Immature natural killer cell (primary cell): ENCODE results near the gene TMCC3. TPM values are rescaled to one million over a fixed set of nuclear protein-coding genes. Genes with fewer than 3 reads are reported as not detected.
"Not testable (repeated sequence)": the region's sequence is repeated elsewhere in the genome, so short reads cannot be mapped to it uniquely, and the experiment has no call there.

ENCODE experiments used
- DNase-seq, 3 donors: peaks; one replicate each; pipeline ENCODE4 v3.0.0; 2022; ENCODE audit warnings: mixed read lengths in 1 of 3
- H3K27ac Mint-ChIP-seq, 6 donors: one replicate each; pipeline ENCODE4 v1.8.0; 2020; ENCODE audit warnings: mixed read lengths in 6 of 6, mild to moderate bottlenecking in 5 of 6, inconsistent platforms in 4 of 6, moderate library complexity in 3 of 6
- H3K27me3 Mint-ChIP-seq, 3 donors: one replicate each; pipeline ENCODE4 v1.8.0; 2020 to 2021; ENCODE audit warnings: low read depth in 3 of 3, mild to moderate bottlenecking in 3 of 3, mixed read lengths in 3 of 3, moderate library complexity in 3 of 3, inconsistent platforms in 1 of 3
- H3K36me3 Mint-ChIP-seq, 3 donors: one replicate each; pipeline ENCODE4 v1.8.0; 2020; ENCODE audit warnings: mixed read lengths in 3 of 3, inconsistent platforms in 2 of 3, mild to moderate bottlenecking in 2 of 3
- H3K4me1 Mint-ChIP-seq, 2 donors: one replicate each; pipeline ENCODE4 v1.8.0; 2020; ENCODE audit warnings: inconsistent platforms in 2 of 2, mild to moderate bottlenecking in 2 of 2, mixed read lengths in 2 of 2, moderate library complexity in 1 of 2
- H3K4me3 Mint-ChIP-seq, 5 donors: one replicate each; pipeline ENCODE4 v1.8.0; 2020; ENCODE audit warnings: mild to moderate bottlenecking in 5 of 5, mixed read lengths in 5 of 5, inconsistent platforms in 3 of 5, moderate library complexity in 3 of 5
- H3K9me3 Mint-ChIP-seq, 6 donors: one replicate each; pipeline ENCODE4 v1.8.0; 2020; ENCODE audit warnings: mild to moderate bottlenecking in 6 of 6, mixed read lengths in 6 of 6, inconsistent platforms in 4 of 6, moderate library complexity in 3 of 6
- polyA plus RNA-seq, 3 donors: library from polyadenylated mRNA; unstranded; fragments of 300-500 nt; fragmentation: Illumina TruSeq; gene quantifications; one replicate each; pipeline ENCODE4 v1.2.3, GENCODE V29; 2021

TMCC3 gene
- polyA plus RNA-seq, 3 donors from 2014 or later, result 12.4 to 19.2 (median 15.2) TPM

DNA sequence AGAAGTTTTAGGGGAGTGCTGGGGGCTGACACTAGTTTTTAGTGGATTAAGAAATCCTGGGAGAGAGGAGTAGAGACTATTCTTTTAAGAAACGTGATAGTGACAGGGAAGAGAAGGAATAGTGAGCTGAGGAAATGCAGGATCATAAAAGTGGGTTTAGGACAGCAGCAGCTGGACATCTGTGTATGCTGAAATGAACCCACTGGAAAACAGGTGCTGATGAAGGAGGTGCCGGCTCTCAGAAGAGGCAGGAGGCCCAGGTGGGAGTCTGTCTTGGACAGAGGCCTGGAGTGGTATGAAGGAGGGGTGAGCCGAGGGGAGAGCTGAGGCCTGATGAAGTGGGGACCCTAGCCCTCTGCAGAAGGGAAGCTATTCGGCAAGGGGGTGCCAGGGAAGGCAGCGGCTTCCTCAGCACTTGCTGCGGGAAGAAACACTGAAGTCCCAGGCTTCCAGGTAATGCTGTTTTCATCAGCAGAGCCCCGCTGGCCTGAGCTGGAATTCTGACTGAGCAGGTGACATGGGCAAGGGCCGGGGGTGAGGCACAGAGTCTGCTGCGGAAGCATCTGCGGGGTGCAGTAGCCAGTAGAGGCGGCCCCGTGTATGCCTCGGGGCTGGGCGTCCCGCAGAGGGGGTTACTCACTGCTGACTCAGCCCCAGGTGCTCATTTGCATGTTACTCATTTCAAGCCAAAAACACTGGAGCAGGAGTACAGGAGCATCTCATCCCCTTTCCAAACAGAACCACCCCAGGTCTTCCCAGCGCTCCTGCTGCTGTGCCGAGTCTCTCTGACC lies 89.7 kb downstream of the TMCC3 start:
- Mint-ChIP-seq H3K36me3 (peaks cover 0 to 9% (median 0%) of the 10 kb centered on the region in 3 donors), H3K4me3 (no peak overlapping the region), H3K9me3 (peaks cover 0 to 3% (median 0%) of the 10 kb centered on the region in 6 donors), H3K27ac (no peak overlapping the region), H3K4me1 (no peaks in the 10 kb centered on the region), H3K27me3 (peaks cover 4 to 8% (median 5%) of the 10 kb centered on the region in 3 donors)
- DNase-seq, result no peak

GRCh38 chr12:94558612-94559011 lies 91.7 kb downstream of the TMCC3 start:
- Mint-ChIP-seq H3K9me3 (peaks cover 0 to 3% (median 0%) of the 10 kb centered on the region in 6 donors), H3K4me1 (no peaks in the 10 kb centered on the region), H3K27me3 (peaks cover 4 to 8% (median 4%) of the 10 kb centered on the region in 3 donors), H3K27ac (no peak overlapping the region), H3K4me3 (no peak overlapping the region), H3K36me3 (peaks cover 0 to 9% (median 0%) of the 10 kb centered on the region in 3 donors)
- DNase-seq, result no peak

GRCh38 chr12:94557746-94558295 lies 92.5 kb downstream of the TMCC3 start:
- DNase-seq, result no peak
- no peaks in the 10 kb centered on the region for H3K4me1 Mint-ChIP-seq
- peaks cover 0 to 9% (median 0%) of the 10 kb centered on the region in 3 donors for H3K36me3 Mint-ChIP-seq
- peaks cover 3 to 8% (median 4%) of the 10 kb centered on the region in 3 donors for H3K27me3 Mint-ChIP-seq
- H3K4me3 Mint-ChIP-seq, result no peak overlapping the region
- peaks cover 0 to 3% (median 0%) of the 10 kb centered on the region in 6 donors for H3K9me3 Mint-ChIP-seq
- H3K27ac Mint-ChIP-seq, result no peak overlapping the region

DNA sequence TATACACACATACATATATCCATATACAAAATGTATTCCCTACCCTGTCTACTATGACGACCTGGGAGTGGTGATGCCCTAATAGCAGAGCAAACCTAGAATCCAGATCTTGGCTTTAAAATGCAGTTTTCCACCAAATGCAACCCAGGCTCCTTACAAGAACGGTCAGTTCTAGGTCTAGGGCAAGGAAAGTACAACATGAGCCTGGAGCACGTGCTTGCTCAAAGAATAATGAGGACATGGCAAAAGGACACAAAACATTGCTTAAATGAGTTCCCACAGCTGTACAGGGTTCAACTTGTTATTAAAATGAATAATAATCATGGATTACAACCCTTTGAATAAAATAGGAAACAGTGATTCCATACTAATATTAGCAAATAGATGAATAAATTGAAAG lies 94.7 kb downstream of the TMCC3 start:
- DNase-seq, result no peak
- Mint-ChIP-seq H3K27ac (no peak overlapping the region), H3K36me3 (peaks cover 0 to 9% (median 0%) of the 10 kb centered on the region in 3 donors), H3K4me1 (no peaks in the 10 kb centered on the region), H3K27me3 (peaks cover 3 to 8% (median 6%) of the 10 kb centered on the region in 3 donors), H3K9me3 (peaks cover 0 to 3% (median 0%) of the 10 kb centered on the region in 6 donors), H3K4me3 (no peak overlapping the region)

GRCh38 chr12:94553875-94554274 lies 96.5 kb downstream of the TMCC3 start:
- Mint-ChIP-seq H3K4me1 (no peaks in the 10 kb centered on the region), H3K27ac (no peak overlapping the region), H3K27me3 (peaks cover 3 to 6% (median 4%) of the 10 kb centered on the region in 3 donors), H3K4me3 (no peak overlapping the region), H3K9me3 (peaks cover 0 to 3% (median 0%) of the 10 kb centered on the region in 6 donors), H3K36me3 (no peaks in the 10 kb centered on the region)
- DNase-seq, result no peak

- no peaks in the 10 kb centered on the region for H3K4me1 Mint-ChIP-seq
- H3K36me3 Mint-ChIP-seq, result peaks cover 0 to 3% (median 2%) of the 10 kb centered on the region in 3 donors
- H3K27me3 Mint-ChIP-seq, result peaks cover 1 to 6% (median 2%) of the 10 kb centered on the region in 3 donors
- DNase-seq, result no peak
- H3K27ac Mint-ChIP-seq, result no peak overlapping the region
- H3K4me3 Mint-ChIP-seq, result no peak overlapping the region
- peaks cover 0 to 6% (median 1%) of the 10 kb centered on the region in 6 donors for H3K9me3 Mint-ChIP-seq
These were observed 97.2 kb downstream of the TMCC3 start for GRCh38 chr12:94553130-94553519.

DNA sequence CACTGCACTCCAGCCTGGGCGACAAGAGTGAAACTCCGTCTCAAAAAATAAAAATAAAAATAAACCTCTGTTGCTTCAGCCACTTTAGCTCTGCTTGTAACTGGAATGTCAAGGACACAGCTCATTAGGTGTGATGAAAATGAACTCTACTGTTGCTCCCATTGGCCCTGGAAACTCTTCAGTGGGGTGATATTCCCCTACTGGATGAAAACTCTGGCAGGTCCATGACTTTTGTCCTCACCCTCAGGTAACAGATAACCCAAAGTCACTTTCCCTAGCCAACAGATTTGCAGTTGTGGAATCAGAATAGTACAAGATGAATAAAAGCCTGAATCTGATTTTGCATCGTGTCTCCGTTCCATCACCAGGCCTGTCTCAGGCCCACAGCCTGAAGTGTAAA lies 98.5 kb downstream of the TMCC3 start:
- Mint-ChIP-seq H3K9me3 (peaks cover 0 to 19% (median 12%) of the 10 kb centered on the region in 6 donors), H3K27ac (no peak overlapping the region), H3K27me3 (peaks cover 0 to 2% (median 0%) of the 10 kb centered on the region in 3 donors), H3K4me3 (no peak overlapping the region), H3K36me3 (peaks cover 9 to 16% (median 16%) of the 10 kb centered on the region in 3 donors), H3K4me1 (no peaks in the 10 kb centered on the region)
- DNase-seq, result no peak

GRCh38 chr12:94550964-94551363 lies 99.4 kb downstream of the TMCC3 start:
- H3K4me1 Mint-ChIP-seq, result no peaks in the 10 kb centered on the region
- H3K9me3 Mint-ChIP-seq, result peaks cover 4 to 27% (median 16%) of the 10 kb centered on the region in 6 donors
- H3K27me3 Mint-ChIP-seq, result peaks cover 0 to 2% (median 0%) of the 10 kb centered on the region in 3 donors
- H3K4me3 Mint-ChIP-seq, result no peak overlapping the region
- no peak for DNase-seq
- H3K27ac Mint-ChIP-seq, result no peak overlapping the region
- H3K36me3 Mint-ChIP-seq, result peaks cover 9 to 20% (median 16%) of the 10 kb centered on the region in 3 donors

GRCh38 chr12:94548833-94549232 lies 101.5 kb downstream of the TMCC3 start:
- not testable (repeated sequence) for DNase-seq, H3K27me3 Mint-ChIP-seq, H3K4me1 Mint-ChIP-seq, H3K27ac Mint-ChIP-seq, H3K4me3 Mint-ChIP-seq
- Mint-ChIP-seq H3K9me3 (peaks cover 9 to 34% (median 19%) of the 10 kb centered on the region in 6 donors), H3K36me3 (peaks cover 9 to 26% (median 21%) of the 10 kb centered on the region in 3 donors)

DNA sequence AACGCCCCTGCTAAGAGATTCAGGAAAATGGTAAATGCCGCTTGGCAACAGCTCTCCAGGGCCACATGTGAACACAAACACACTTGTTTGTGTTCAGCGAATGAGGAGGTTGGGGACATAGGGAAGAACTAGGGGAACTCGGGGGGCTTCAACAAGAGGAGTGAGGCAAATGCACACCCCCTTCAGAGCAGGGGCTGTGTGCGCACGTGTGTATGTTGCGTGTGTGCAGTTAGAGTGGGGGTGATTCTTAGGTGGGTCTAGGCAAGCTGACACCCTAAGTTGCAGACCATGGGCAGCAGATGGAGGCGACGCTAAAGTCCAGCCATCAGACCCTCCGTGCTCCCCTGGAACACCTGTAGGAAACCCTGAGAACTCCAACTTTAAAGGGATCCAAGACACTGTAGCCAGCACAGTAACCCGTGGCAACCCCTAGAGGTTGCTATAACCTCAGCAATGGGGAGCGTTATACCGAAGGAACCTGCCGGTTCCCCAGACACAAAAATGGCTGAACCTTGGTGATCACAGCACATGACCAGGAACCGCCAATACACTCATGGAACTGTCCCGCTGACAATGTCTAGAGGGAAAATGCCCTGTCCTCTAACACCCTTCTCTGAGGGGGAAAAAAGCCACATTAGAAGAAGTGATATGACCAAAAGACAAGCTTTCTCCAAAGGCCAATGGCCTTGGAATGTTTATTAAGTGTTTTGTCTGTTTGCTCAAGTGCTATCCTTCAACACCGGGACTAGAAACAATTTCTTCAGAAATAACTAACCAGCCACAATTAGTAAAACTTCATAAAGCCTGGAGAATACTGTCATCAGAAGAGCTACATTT lies 104.2 kb downstream of the TMCC3 start:
- peaks cover 9 to 26% (median 21%) of the 10 kb centered on the region in 3 donors for H3K36me3 Mint-ChIP-seq
- no peak overlapping the region for H3K4me3 Mint-ChIP-seq
- DNase-seq, result peak; percentile 26 to 47 (median 27)
- no peak overlapping the region for H3K27ac Mint-ChIP-seq
- H3K27me3 Mint-ChIP-seq, result peaks cover under 1 to 2% (median 1%) of the 10 kb centered on the region in 3 donors
- no peaks in the 10 kb centered on the region for H3K4me1 Mint-ChIP-seq
- H3K9me3 Mint-ChIP-seq, result peaks cover 9 to 34% (median 19%) of the 10 kb centered on the region in 6 donors

DNA sequence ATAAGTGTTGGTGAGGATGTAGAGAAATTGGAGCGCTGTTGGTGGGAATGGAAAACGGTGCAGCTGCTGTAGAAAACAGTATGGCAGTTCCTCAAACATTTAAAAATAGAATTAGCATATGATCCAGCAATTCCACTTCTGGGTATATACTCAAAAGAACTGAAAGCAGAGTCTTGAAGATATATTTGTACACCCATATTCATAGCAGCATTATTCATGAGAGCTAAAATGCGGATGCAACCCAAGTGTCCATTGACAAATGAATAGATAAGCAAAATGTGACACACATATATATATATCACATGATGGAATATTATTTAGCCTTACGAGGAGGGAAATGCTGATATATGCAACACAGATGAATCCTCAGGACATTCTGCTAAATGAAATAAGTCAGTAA lies 106.0 kb downstream of the TMCC3 start:
- Mint-ChIP-seq H3K27me3 (peaks cover 0 to 2% (median 1%) of the 10 kb centered on the region in 3 donors), H3K4me3 (no peak overlapping the region), H3K4me1 (no peaks in the 10 kb centered on the region), H3K36me3 (peaks cover 9 to 26% (median 21%) of the 10 kb centered on the region in 3 donors), H3K9me3 (peaks cover 9 to 34% (median 19%) of the 10 kb centered on the region in 6 donors), H3K27ac (no peak overlapping the region)
- DNase-seq, result no peak

- Mint-ChIP-seq H3K4me1 (no peaks in the 10 kb centered on the region), H3K36me3 (no peaks in the 10 kb centered on the region), H3K27ac (no peak overlapping the region), H3K27me3 (peaks cover 0 to 9% (median 5%) of the 10 kb centered on the region in 3 donors), H3K4me3 (no peak overlapping the region), H3K9me3 (no peaks in the 10 kb centered on the region)
- DNase-seq, result no peak
These were observed 112.0 kb downstream of the TMCC3 start for GRCh38 chr12:94538318-94538717.

- H3K36me3 Mint-ChIP-seq, result no peaks in the 10 kb centered on the region
- no peak overlapping the region for H3K4me3 Mint-ChIP-seq
- DNase-seq, result no peak
- no peaks in the 10 kb centered on the region for H3K9me3 Mint-ChIP-seq
- peak overlapping the region in 1 of 6 donors; percentile 0 for H3K27ac Mint-ChIP-seq
- H3K4me1 Mint-ChIP-seq, result peaks cover 0 to 7% of the 10 kb centered on the region in 2 donors
- peaks cover 0 to 10% (median 8%) of the 10 kb centered on the region in 3 donors for H3K27me3 Mint-ChIP-seq
These were observed 114.1 kb downstream of the TMCC3 start for GRCh38 chr12:94536040-94536965.
